Measurements from ENCODE around the gene SAYSD1.

GRCh38 chr6:39137245-39137644 is 22.3 kb upstream of the SAYSD1 start:
- no peak for TF ChIP-seq EZH2 (IDR thresholded peaks at IDR 0.05; ENCODE audit: insufficient read depth, poor library complexity, severe bottlenecking)
- no peak for TF ChIP-seq EZH2phosphoT487 (IDR thresholded peaks at IDR 0.05; ENCODE audit: insufficient read depth, low read depth)

Data from GM23248 (cell line).